AG10803 (cell line): ENCODE results near the gene MRPL57.
"Not testable (repeated sequence)": the region's sequence is repeated elsewhere in the genome, so short reads cannot be mapped to it uniquely, and the experiment has no call there.

Experiments used
- DNase-seq: peaks from one replicate; pipeline ENCODE4 v3.0.0; 2010; ENCODE audit warnings: low read depth
- H3K4me3 ChIP-seq: 2 replicates; pipeline ENCODE4 v1.5.1; 2011; ENCODE audit warnings: mild to moderate bottlenecking, low read length, control low read depth
- TF ChIP-seq, protein P1 (sequence below): conservative IDR thresholded peaks from 2 replicates; pipeline ENCODE4 v1.5.1; 2011; ENCODE audit warnings: mild to moderate bottlenecking, low read length, control low read depth, inconsistent platforms

Gene MRPL57

DNA sequence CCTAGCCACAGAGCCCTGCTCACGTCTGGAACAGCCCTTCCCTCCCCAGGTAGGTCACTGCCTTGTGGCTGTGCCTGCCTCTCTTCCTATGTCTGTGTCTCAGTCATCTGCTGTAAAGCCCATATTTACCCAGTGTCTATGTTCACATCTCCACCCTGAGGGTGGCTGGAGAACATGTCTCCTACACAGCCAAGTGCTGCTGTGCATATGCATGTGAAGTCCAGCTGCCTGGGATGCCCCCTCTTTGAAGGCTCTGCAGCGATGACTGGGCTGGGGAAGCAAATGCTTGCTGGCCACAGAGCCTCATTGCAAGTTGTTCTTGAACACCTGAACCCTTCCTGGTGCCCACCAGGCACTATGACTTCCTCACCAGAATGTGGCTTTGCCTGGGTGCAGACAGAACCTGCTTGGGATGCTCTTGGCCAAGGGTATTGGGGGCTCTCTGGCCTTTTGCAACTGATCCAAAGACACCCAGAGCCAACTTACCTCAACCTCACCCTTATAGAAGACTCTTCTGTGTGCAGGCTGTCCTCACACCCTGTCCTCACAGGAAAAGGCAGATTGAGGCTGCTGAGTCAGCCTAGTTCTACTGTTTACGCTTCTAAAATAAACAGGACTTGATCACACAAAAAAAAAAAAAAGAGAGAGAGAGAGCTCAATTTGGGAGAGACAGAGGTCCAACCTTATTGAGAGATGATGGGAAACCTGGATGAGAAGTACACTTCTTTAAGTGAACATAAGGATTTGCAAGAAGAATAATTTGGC is 26.5 kb downstream of the MRPL57 start:
- DNase-seq = no peak
- TF ChIP-seq, protein P1, sequence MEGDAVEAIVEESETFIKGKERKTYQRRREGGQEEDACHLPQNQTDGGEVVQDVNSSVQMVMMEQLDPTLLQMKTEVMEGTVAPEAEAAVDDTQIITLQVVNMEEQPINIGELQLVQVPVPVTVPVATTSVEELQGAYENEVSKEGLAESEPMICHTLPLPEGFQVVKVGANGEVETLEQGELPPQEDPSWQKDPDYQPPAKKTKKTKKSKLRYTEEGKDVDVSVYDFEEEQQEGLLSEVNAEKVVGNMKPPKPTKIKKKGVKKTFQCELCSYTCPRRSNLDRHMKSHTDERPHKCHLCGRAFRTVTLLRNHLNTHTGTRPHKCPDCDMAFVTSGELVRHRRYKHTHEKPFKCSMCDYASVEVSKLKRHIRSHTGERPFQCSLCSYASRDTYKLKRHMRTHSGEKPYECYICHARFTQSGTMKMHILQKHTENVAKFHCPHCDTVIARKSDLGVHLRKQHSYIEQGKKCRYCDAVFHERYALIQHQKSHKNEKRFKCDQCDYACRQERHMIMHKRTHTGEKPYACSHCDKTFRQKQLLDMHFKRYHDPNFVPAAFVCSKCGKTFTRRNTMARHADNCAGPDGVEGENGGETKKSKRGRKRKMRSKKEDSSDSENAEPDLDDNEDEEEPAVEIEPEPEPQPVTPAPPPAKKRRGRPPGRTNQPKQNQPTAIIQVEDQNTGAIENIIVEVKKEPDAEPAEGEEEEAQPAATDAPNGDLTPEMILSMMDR = no peak
- no peak overlapping the region for H3K4me3 ChIP-seq

DNA sequence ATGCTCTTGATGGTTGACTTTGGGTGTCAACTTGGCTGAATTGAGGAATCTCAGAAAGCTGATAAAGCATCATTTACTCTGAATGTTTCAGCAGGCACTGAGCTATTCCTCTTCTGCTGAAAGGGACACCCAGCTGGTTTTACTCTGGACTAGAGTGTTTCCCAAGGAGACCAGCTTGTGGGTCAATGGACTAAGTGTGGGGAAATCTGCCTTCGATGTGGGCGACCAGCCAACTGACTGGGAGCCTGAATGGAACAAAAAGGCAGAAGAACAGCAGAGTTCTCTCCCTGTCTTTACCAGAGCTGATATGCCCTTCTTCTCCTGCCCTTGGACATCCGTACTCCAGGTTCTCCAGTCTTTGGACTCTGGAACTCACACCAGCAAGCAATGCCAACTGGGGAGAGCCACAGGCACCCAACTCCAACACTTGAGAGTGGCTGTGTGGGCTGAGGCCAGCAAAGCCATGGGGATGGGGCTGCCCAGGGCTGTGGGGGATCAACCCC is 32.2 kb downstream of the MRPL57 start:
- TF ChIP-seq, protein P1 = no peak

DNA sequence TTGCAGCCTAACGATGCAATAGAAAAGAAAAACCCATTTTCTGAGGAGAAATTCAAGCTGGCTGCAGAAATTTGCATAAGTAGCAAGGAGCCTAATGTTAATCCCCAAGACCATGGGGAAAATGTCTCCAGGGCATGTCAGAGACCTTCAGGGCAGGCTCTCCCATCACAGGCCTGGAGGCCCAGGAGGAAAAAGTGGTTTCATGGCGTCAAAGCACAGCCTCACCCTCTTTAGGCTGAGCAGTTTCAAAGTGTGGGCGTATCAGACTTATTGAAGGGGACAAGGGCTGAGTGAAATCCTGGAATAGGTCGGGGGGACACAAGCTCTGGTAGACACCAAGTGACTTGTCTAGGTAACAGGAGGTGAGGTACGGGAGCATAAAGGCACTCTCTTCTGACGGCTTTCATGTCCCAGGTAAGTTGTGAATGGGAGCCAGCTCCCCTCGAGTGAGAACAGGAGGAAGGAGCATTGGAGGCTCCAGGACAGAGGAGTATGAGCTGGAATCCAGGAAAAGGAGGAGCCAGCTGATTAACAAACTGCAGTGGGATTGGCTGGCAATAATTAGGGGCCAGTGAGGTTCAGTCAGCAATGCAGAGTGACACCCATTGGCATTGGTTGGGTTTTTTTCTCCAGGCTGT is 35.8 kb downstream of the MRPL57 start:
- H3K4me3 ChIP-seq = no peak overlapping the region
- no peak for DNase-seq
- TF ChIP-seq, protein P1 = no peak

More for the DNA sequence above, 32.2 kb downstream of the MRPL57 start:
- H3K4me3 ChIP-seq = no peak overlapping the region
- no peak for DNase-seq

DNA sequence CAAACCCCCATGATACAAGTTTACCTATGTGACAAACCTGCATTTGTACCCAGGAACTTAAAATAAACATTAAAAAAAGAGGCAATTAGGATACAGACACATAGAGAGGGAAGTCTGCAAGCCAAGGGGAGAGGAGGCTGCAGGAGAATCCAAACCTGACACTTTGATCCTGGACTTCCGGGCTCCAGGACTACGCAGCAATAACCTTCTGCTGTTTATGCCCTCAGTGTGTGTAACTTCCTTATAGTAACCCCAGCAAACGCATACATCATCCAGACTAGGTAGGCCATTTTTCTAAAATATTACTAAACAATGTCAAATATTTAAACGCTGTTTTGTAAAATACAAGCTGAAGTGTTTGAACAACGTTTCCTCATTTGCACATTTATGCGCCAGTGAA is 39.0 kb downstream of the MRPL57 start:
- not testable (repeated sequence) for H3K4me3 ChIP-seq

DNA sequence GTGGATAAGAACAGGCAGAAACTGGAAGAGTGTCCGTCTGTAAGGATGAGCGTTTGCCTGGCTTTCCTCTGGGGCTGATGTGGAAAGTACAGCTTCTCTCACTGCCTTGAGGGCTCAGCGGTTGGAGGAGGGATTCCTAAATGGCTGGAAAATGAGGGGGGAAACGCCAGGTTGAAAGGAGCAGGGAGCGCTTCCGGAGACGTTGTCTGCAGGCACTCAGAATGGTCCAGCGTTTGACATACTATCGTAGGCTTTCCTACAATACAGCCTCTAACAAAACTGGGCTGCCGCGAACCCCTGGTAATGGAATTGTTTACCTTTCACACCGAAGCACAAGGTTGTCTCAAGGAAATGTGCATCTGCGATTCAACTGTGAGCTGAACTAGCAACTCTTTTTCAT is 39.9 kb downstream of the MRPL57 start:
- H3K4me3 ChIP-seq = no peak overlapping the region
- TF ChIP-seq, protein P1 = no peak
- no peak for DNase-seq

More for the DNA sequence above, 39.0 kb downstream of the MRPL57 start:
- not testable (repeated sequence) for DNase-seq

DNA sequence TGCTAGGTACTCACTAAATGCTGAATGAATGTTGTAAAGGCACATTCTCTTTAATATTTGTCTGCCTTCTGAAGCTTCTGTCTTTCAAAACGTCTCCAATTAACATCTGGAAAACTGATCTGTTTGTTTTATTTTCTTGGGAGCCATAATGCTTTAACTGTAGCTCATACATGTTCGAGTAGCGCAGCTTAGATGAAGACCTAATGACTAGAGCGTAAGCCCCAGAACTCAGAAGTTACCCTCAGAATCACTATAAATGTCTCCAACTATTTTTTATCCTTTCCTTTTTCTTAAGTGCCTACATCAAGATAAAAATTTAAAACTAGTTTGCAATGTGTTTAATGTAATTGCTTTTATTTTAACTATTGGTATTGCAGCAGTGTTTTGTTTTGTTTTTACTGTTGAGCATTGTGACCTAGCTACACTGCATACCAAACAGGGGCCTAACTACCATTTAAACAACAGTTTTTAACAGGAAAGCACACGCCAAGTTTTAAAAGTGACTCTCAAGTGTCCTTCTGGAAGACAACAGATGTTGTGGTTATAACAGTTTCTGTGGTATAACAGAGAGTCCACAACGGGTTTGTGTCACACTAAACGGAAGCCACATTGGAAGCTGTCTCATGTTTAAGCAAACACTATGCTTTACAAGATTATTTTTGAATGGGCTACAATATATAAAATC is 42.0 kb downstream of the MRPL57 start:
- no peak overlapping the region for H3K4me3 ChIP-seq
- DNase-seq = peak; percentile 20
- TF ChIP-seq, protein P1 = no peak

DNA sequence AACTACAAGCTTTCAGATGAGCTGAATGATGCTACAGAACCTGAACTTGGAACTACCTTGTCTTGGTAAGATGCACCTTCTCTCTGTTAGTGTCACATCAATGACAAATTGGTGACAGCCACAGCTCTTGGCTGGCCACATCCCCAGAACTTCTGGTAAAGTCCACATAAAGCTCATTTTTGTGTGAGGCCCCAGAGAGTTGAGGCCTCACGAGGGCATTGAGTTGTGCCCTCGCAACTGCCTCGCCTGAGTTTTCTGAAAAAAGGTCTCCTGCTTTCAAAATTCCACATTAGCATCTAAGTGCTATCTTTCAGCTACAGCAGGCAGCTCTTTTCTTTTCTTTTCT is 42.6 kb downstream of the MRPL57 start:
- H3K4me3 ChIP-seq = no peak overlapping the region

DNA sequence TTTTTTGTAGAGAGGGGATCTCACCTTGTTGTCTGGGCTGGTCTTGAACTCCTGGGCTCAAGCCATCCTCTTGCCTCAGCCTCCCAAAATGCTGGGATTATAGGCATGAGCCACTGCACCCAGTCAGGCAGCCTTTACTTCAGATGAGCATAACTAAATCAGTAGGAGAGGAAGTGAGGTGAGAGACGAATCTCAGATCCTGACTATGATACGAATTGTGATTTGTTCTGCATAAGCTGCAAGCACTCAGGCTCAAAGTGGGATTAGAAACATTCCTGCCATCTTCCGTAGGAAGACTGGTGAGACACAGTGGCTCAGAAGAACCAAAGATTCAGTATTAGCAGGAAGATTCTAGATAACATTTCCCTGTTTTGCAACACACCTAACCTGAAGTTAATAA is 43.3 kb downstream of the MRPL57 start:
- not testable (repeated sequence) for DNase-seq

More for the DNA sequence above, 42.6 kb downstream of the MRPL57 start:
- DNase-seq = no peak
- TF ChIP-seq, protein P1 = no peak

More for the DNA sequence above, 43.3 kb downstream of the MRPL57 start:
- not testable (repeated sequence) for H3K4me3 ChIP-seq
